ENCODE data around the gene CCDC13. TPM values are rescaled to one million over a fixed set of nuclear protein-coding genes. Genes with fewer than 3 reads are reported as not detected.

CCDC13 gene
- polyA plus RNA-seq (2013): 1.8 TPM

DNA sequence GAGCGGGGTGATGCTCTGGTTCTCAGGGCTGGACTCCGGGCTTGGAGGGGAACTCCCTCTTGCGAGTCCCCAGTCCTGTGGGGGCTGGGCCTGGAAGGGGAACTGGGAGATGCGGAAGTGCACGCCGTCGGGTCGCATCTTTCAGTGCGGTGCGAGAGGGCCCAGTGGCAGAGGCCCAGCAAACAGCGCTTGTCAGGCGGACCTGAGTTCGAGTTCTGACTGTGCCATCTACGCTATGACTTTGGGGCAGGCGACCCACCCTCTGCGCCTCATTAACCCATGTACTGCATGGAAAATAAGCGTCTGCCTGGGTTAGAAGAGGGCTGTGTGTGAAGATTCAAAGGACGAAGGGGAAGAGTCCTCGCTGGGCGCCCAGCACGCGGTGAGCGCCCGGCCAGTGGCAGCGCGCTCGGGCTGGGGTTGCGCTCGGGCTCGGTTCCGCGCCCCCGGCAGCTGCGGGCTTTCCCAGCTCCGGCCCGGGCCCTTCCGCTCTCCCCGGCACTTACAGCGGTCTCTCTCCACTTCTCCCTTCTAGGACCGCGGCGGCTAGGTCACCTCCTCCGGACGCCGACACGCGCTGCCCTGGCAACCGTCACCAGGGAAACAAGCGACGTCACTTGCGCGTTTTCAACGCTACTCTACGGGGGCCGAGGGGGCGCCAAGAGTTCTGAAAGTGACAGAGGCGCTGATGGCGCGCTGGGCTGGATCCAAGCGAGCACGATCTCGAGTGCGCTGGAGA lies at the start of gene CCDC13:
TSS of gene CCDC13 (minus strand) at position 584 of the 739 bp plus-strand sequence. CDS start 14,908 bp downstream, outside the sequence.
- peaks cover 2 to 12% (median 9%) of the 10 kb centered on the region in 4 experiments for H3K4me1 ChIP-seq (ENCODE audit: control extremely low read depth in 1 of 4, control insufficient read depth in 4 of 4, insufficient read depth in 4 of 4, low read length in 3 of 4)
- H3K27ac ChIP-seq (ENCODE audit: insufficient read depth in 1 of 2, low read depth in 1 of 2, low read length in 2 of 2, poor library complexity in 1 of 2, severe bottlenecking in 2 of 2): peak within 1 kb of the TSS; percentile 46 to 69
- ChIA-PET POLR2A (interaction anchor here (0.5 kb wide), 1 partner anchor 194 kb away, joined by 3 read pairs; no protein-coding TSS in a partner anchor), CTCF (no interaction called here)
- DNase-seq: peak; percentile 95 to 98 (median 97)
- H3K4me3 ChIP-seq (ENCODE audit: control insufficient read depth in 1 of 7, extremely low read depth in 1 of 7, insufficient read depth in 4 of 7, low read depth in 2 of 7, low read length in 6 of 7): peak within 1 kb of the TSS; percentile 40 to 90 (median 71)
- no peaks in the 10 kb centered on the region for H3K36me3 ChIP-seq (ENCODE audit: control insufficient read depth in 4 of 4, insufficient read depth in 4 of 4, low read length in 3 of 4)
- WGBS (ENCODE audit: insufficient coverage): 0% methylated on average over 60 of the region's 63 CpGs
- H3K9me3 ChIP-seq (ENCODE audit: control extremely low read depth in 1 of 5, control insufficient read depth in 4 of 5, insufficient read depth in 2 of 5, low read depth in 1 of 5, low read length in 4 of 5): no peaks in the 10 kb centered on the region
- H3K27me3 ChIP-seq (replicated peaks in 2 of 5; ENCODE audit: control insufficient read depth in 4 of 5, insufficient read depth in 5 of 5, low read length in 4 of 5): no peaks in the 10 kb centered on the region

GRCh38 chr3:42822828-42823227 lies 49.8 kb upstream of the CCDC13 start:
- WGBS (ENCODE audit: insufficient coverage): 100% methylated on average over 2 of the region's 3 CpGs
- Histone ChIP-seq H3K36me3 (ENCODE audit: control insufficient read depth in 4 of 4, insufficient read depth in 4 of 4, low read length in 3 of 4) (no peaks in the 10 kb centered on the region), H3K4me1 (ENCODE audit: control extremely low read depth in 1 of 4, control insufficient read depth in 4 of 4, insufficient read depth in 4 of 4, low read length in 3 of 4) (peaks cover 0 to 2% (median 0%) of the 10 kb centered on the region in 4 experiments), H3K4me3 (ENCODE audit: control insufficient read depth in 1 of 7, extremely low read depth in 1 of 7, insufficient read depth in 4 of 7, low read depth in 2 of 7, low read length in 6 of 7) (no peak overlapping the region), H3K27ac (ENCODE audit: insufficient read depth in 1 of 2, low read depth in 1 of 2, low read length in 2 of 2, poor library complexity in 1 of 2, severe bottlenecking in 2 of 2) (no peak overlapping the region), H3K9me3 (ENCODE audit: control extremely low read depth in 1 of 5, control insufficient read depth in 4 of 5, insufficient read depth in 2 of 5, low read depth in 1 of 5, low read length in 4 of 5) (peaks cover 0 to 2% (median 0%) of the 10 kb centered on the region in 5 experiments), H3K27me3 (replicated peaks in 2 of 5; ENCODE audit: control insufficient read depth in 4 of 5, insufficient read depth in 5 of 5, low read length in 4 of 5) (no peaks in the 10 kb centered on the region)
- no peak for DNase-seq
- ChIA-PET POLR2A (interaction anchor here (0.6 kb wide), 1 partner anchor 609 kb away, joined by 3 read pairs; no protein-coding TSS in a partner anchor), CTCF (interaction anchor here (0.6 kb wide), 1 partner anchor 35 kb away, joined by 3 read pairs; no protein-coding TSS in a partner anchor)

DNA sequence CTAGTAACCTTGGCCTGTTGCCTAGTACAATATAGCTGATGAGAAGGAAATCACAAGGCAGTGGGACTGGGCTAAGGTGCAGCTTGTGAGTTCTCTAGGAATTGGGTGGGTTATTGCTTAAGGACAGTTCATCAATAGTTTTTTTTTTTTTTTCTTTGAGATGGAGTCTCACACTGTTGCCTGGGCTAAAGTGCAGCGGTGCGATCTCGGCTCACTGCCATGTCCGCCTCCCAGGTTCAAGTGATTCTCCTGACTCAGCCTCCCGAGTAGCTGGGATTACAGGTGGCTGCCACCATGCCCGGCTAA lies 47.6 kb upstream of the CCDC13 start:
- peaks cover 0 to 2% (median 0%) of the 10 kb centered on the region in 4 experiments for H3K4me1 ChIP-seq (ENCODE audit: control extremely low read depth in 1 of 4, control insufficient read depth in 4 of 4, insufficient read depth in 4 of 4, low read length in 3 of 4)
- POLR2A ChIA-PET: no interaction called here
- H3K27ac ChIP-seq (ENCODE audit: insufficient read depth in 1 of 2, low read depth in 1 of 2, low read length in 2 of 2, poor library complexity in 1 of 2, severe bottlenecking in 2 of 2): no peak overlapping the region
- no peak for DNase-seq
- no peaks in the 10 kb centered on the region for H3K27me3 ChIP-seq (replicated peaks in 2 of 5; ENCODE audit: control insufficient read depth in 4 of 5, insufficient read depth in 5 of 5, low read length in 4 of 5)
- H3K9me3 ChIP-seq (ENCODE audit: control extremely low read depth in 1 of 5, control insufficient read depth in 4 of 5, insufficient read depth in 2 of 5, low read depth in 1 of 5, low read length in 4 of 5): peaks cover 0 to 2% (median 0%) of the 10 kb centered on the region in 5 experiments
- 87% methylated on average over 6 of the region's 6 CpGs for WGBS (ENCODE audit: insufficient coverage)
- H3K4me3 ChIP-seq (ENCODE audit: control insufficient read depth in 1 of 7, extremely low read depth in 1 of 7, insufficient read depth in 4 of 7, low read depth in 2 of 7, low read length in 6 of 7): no peak overlapping the region
- no peaks in the 10 kb centered on the region for H3K36me3 ChIP-seq (ENCODE audit: control insufficient read depth in 4 of 4, insufficient read depth in 4 of 4, low read length in 3 of 4)
- CTCF ChIA-PET: interaction anchor here (1.1 to 1.3 kb wide), 4 partner anchors 8 to 40 kb away, joined by 3 to 4 read pairs (median 4); no protein-coding TSS in a partner anchor

- Histone ChIP-seq H3K36me3 (ENCODE audit: control insufficient read depth in 4 of 4, insufficient read depth in 4 of 4, low read length in 3 of 4) (no peaks in the 10 kb centered on the region), H3K9me3 (ENCODE audit: control extremely low read depth in 1 of 5, control insufficient read depth in 4 of 5, insufficient read depth in 2 of 5, low read depth in 1 of 5, low read length in 4 of 5) (no peaks in the 10 kb centered on the region), H3K27ac (ENCODE audit: insufficient read depth in 1 of 2, low read depth in 1 of 2, low read length in 2 of 2, poor library complexity in 1 of 2, severe bottlenecking in 2 of 2) (no peak overlapping the region), H3K27me3 (replicated peaks in 2 of 5; ENCODE audit: control insufficient read depth in 4 of 5, insufficient read depth in 5 of 5, low read length in 4 of 5) (no peaks in the 10 kb centered on the region), H3K4me3 (ENCODE audit: control insufficient read depth in 1 of 7, extremely low read depth in 1 of 7, insufficient read depth in 4 of 7, low read depth in 2 of 7, low read length in 6 of 7) (no peak overlapping the region), H3K4me1 (ENCODE audit: control extremely low read depth in 1 of 4, control insufficient read depth in 4 of 4, insufficient read depth in 4 of 4, low read length in 3 of 4) (peaks cover 0 to 2% (median 0%) of the 10 kb centered on the region in 4 experiments)
- ChIA-PET CTCF (interaction anchor here (0.7 to 1.6 kb wide), 9 partner anchors 10 to 272 kb away, joined by 3 to 5 read pairs (median 3); partner anchors contain the start of genes ACKR2 and HIGD1A), POLR2A (interaction anchor here (0.6 kb wide), 1 partner anchor 570 kb away, joined by 3 read pairs; no protein-coding TSS in a partner anchor)
- no peak for DNase-seq
- WGBS (ENCODE audit: insufficient coverage): 83% methylated on average over 2 of the region's 2 CpGs
Observed at GRCh38 chr3:42819351-42819965, 46.4 kb upstream of the CCDC13 start.

DNA sequence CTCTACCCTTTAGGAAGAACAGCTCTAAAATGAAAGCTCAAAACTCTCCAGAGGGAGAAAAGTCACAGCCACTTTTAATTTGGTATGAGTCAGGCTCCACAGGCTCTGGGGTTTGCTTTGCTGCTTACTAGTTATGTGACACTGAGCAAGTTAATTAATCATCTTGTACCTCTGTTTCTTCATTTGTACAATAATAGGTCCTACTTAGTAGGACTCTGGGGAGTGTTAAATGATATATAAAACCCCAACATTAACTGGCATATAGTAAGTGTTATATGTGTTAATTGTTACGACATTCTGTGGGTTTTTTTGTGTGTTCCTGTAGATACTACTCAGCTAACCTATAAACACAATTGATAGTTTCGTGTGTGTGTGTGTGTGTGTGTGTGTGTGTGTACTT lies 42.8 kb upstream of the CCDC13 start:
- Histone ChIP-seq H3K36me3 (ENCODE audit: control insufficient read depth in 4 of 4, insufficient read depth in 4 of 4, low read length in 3 of 4) (no peaks in the 10 kb centered on the region), H3K27ac (ENCODE audit: insufficient read depth in 1 of 2, low read depth in 1 of 2, low read length in 2 of 2, poor library complexity in 1 of 2, severe bottlenecking in 2 of 2) (no peak overlapping the region), H3K27me3 (replicated peaks in 2 of 5; ENCODE audit: control insufficient read depth in 4 of 5, insufficient read depth in 5 of 5, low read length in 4 of 5) (no peaks in the 10 kb centered on the region), H3K4me3 (ENCODE audit: control insufficient read depth in 1 of 7, extremely low read depth in 1 of 7, insufficient read depth in 4 of 7, low read depth in 2 of 7, low read length in 6 of 7) (no peak overlapping the region), H3K4me1 (ENCODE audit: control extremely low read depth in 1 of 4, control insufficient read depth in 4 of 4, insufficient read depth in 4 of 4, low read length in 3 of 4) (peaks cover 4 to 17% (median 8%) of the 10 kb centered on the region in 4 experiments), H3K9me3 (ENCODE audit: control extremely low read depth in 1 of 5, control insufficient read depth in 4 of 5, insufficient read depth in 2 of 5, low read depth in 1 of 5, low read length in 4 of 5) (no peaks in the 10 kb centered on the region)
- ChIA-PET CTCF (interaction anchor here (1.0 to 1.3 kb wide), 3 partner anchors 12 to 23 kb away, joined by 3 to 4 read pairs (median 3); no protein-coding TSS in a partner anchor), POLR2A (no interaction called here)
- no CpG with 5 or more reads among the region's 2 CpGs for WGBS (ENCODE audit: insufficient coverage)
- DNase-seq: no peak

DNA sequence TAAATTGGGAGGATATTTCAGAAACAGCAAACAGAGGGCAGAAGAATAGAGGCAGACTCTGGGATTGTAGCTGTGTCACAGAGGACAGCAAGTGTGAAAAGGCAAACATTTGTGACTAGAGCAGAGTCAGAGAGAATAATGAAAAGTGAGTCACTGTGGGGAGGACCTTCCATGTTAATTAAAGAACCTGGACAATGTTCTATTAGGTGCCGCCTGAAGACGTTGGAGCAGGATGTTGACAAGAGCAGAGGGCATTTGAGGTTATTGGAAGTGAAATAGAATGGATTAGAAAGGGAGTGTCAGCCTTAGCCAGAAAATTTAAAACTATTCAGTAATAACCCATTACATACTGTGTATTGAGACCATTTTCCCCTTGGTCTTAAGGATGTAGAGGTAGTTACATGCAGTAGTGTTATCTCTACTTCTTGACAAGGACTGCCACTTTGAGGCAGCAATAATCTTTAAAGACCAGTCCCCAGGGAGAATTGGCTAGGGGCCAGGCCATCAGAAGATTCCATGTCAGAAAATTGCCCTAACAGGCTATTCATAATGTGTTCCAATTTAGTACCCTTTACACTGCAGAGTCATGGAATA lies 42.0 kb upstream of the CCDC13 start:
- no peak overlapping the region for H3K4me3 ChIP-seq (ENCODE audit: control insufficient read depth in 1 of 7, extremely low read depth in 1 of 7, insufficient read depth in 4 of 7, low read depth in 2 of 7, low read length in 6 of 7)
- peaks cover 4 to 19% (median 10%) of the 10 kb centered on the region in 4 experiments for H3K4me1 ChIP-seq (ENCODE audit: control extremely low read depth in 1 of 4, control insufficient read depth in 4 of 4, insufficient read depth in 4 of 4, low read length in 3 of 4)
- DNase-seq: no peak
- POLR2A ChIA-PET: interaction anchor here (0.8 kb wide), 1 partner anchor 12 kb away, joined by 3 read pairs; no protein-coding TSS in a partner anchor
- H3K27ac ChIP-seq (ENCODE audit: insufficient read depth in 1 of 2, low read depth in 1 of 2, low read length in 2 of 2, poor library complexity in 1 of 2, severe bottlenecking in 2 of 2): no peak overlapping the region
- no peaks in the 10 kb centered on the region for H3K9me3 ChIP-seq (ENCODE audit: control extremely low read depth in 1 of 5, control insufficient read depth in 4 of 5, insufficient read depth in 2 of 5, low read depth in 1 of 5, low read length in 4 of 5)
- H3K27me3 ChIP-seq (replicated peaks in 2 of 5; ENCODE audit: control insufficient read depth in 4 of 5, insufficient read depth in 5 of 5, low read length in 4 of 5): no peaks in the 10 kb centered on the region
- 83% methylated on average over 1 of the region's 2 CpGs for WGBS (ENCODE audit: insufficient coverage)
- H3K36me3 ChIP-seq (ENCODE audit: control insufficient read depth in 4 of 4, insufficient read depth in 4 of 4, low read length in 3 of 4): no peaks in the 10 kb centered on the region
- CTCF ChIA-PET: interaction anchor here (1.0 to 1.3 kb wide), 4 partner anchors 13 to 24 kb away, joined by 3 to 4 read pairs (median 4); no protein-coding TSS in a partner anchor
